ENCODE data around the gene LAMC2. TPM values are rescaled to one million over a fixed set of nuclear protein-coding genes. Genes with fewer than 3 reads are reported as not detected.

LAMC2 gene
- total and polyA plus RNA-seq, 9 of the 15 experiments (the other 6 are each of a cell fraction or from before 2014, with no cell fraction given) = 0.02 to 0.03 TPM; not detected in 7

GRCh38 chr1:183243161-183244050 lies 57.3 kb downstream of the LAMC2 start:
- BruUV-seq (replicated peaks) = no TSS peak
- Histone ChIP-seq H2AFZ (ENCODE audit: low read depth, low read length) (no peak overlapping the region), H3K9me3 (replicated peaks; ENCODE audit: control insufficient read depth, insufficient read depth, low read depth, low read length) (no peaks in the 10 kb centered on the region), H3K9ac (ENCODE audit: insufficient read depth in 1 of 2, low read depth in 2 of 2, low read length in 2 of 2) (no peak overlapping the region), H3K4me1 (replicated peaks in 1 of 2; ENCODE audit: control insufficient read depth in 2 of 2, insufficient read depth in 2 of 2, low read length in 2 of 2) (no peaks in the 10 kb centered on the region), H4K20me1 (replicated peaks; ENCODE audit: control insufficient read depth, insufficient read depth, low read length) (no peaks in the 10 kb centered on the region), H3K79me2 (ENCODE audit: control insufficient read depth, insufficient read depth, low read length) (no peaks in the 10 kb centered on the region), H3K9me1 (ENCODE audit: control insufficient read depth, insufficient read depth, low read length) (no peaks in the 10 kb centered on the region), H3K36me3 (ENCODE audit: control insufficient read depth, insufficient read depth, low read length) (no peaks in the 10 kb centered on the region), H3K27ac (ENCODE audit: extremely low read depth, low read depth, low read length) (no peak overlapping the region), H3K4me3 (no peak overlapping the region), H3K27me3 (ENCODE audit: control insufficient read depth in 2 of 2, insufficient read depth in 2 of 2, low read length in 2 of 2) (peaks cover 6 to 21% of the 10 kb centered on the region in 2 experiments), H3K4me2 (ENCODE audit: insufficient read depth, low read length) (no peak overlapping the region)
- ATAC-seq (no peak), DNase-seq (ENCODE audit: extremely low read depth in 1 of 4, low spot score in 3 of 4) (no peak), FAIRE-seq (no peak)
- intact Hi-C loops (cut with micrococcal nuclease) (no loop called here), in situ Hi-C loops (cut with MboI) (loop anchor here (25.0 kb wide), 1 partner anchor 281 kb away; the partner anchor contains the start of gene SHCBP1L)
- ChIA-PET CTCF (ENCODE audit: low intra/inter-chr PET ratio) (no interaction called here), POLR2A (no interaction called here)
- 0% methylated on average over 5 of the region's 5 CpGs for WGBS (ENCODE audit: insufficient coverage, low coverage, missing lambda C conversion rate)
- TF ChIP-seq THAP7 (CRISPR knock-in tag; IDR thresholded peaks at IDR 0.05) (no peak), HES1 (IDR thresholded peaks at IDR 0.05; ENCODE audit: low read depth) (no peak), DIDO1 (tag; IDR thresholded peaks at IDR 0.05; ENCODE audit: low read depth) (no peak), ZNF780A (CRISPR knock-in tag; IDR thresholded peaks at IDR 0.05) (no peak), RBM22 (IDR thresholded peaks at IDR 0.05; ENCODE audit: low read depth, low read length, poor library complexity, severe bottlenecking) (no peak), MAFG (tag; conservative IDR thresholded peaks at IDR 0.05) (no peak), CBX5 (IDR thresholded peaks at IDR 0.05; ENCODE audit: borderline replicate concordance, low read depth) (no peak), ZNF436 (CRISPR knock-in tag; IDR thresholded peaks at IDR 0.05) (no peak), ZNF239 (CRISPR knock-in tag; IDR thresholded peaks at IDR 0.05) (no peak), TSHZ1 (CRISPR knock-in tag; IDR thresholded peaks at IDR 0.05) (no peak), HSF4 (CRISPR knock-in tag; IDR thresholded peaks at IDR 0.05; ENCODE audit: borderline replicate concordance) (no peak), RNF219 (CRISPR knock-in tag; IDR thresholded peaks at IDR 0.05) (no peak), SRSF7 (optimal IDR thresholded peaks at IDR 0.05; ENCODE audit: low read depth, low read length) (no peak), PTBP1 (IDR thresholded peaks at IDR 0.05; ENCODE audit: low read depth, low read length) (no peak), MTF1 (CRISPR knock-in tag; IDR thresholded peaks at IDR 0.05; ENCODE audit: borderline replicate concordance) (no peak), RFX1 (IDR thresholded peaks at IDR 0.05) (no peak)
